Common myeloid progenitor, CD34-positive (primary cell): ENCODE measurements around the gene PHKG1. TPM values are rescaled to one million over a fixed set of nuclear protein-coding genes. Genes with fewer than 3 reads are reported as not detected.
"Not testable (repeated sequence)": the region's sequence is repeated elsewhere in the genome, so short reads cannot be mapped to it uniquely, and the experiment has no call there.

Experiments used
- CTCF ChIA-PET: fragments of 350-600 bp; sonication (Branson Sonifier 250); formaldehyde crosslinking; loops from one replicate; lab custom pipeline; 2021; ENCODE audit warnings: antibody characterized with exemption; lab: Charles Lee
- POLR2A ChIA-PET: fragments of 350-600 bp; sonication (Branson Sonifier 250); formaldehyde crosslinking; loops from one replicate; lab custom pipeline; 2021; ENCODE audit warnings: antibody characterized with exemption; lab: Charles Lee
- DNase-seq, 3 donors: peaks; one replicate each; pipeline versions ENCODE4 v3.0.0 to v3.0.0-alpha.2; 2013
- H3K27ac ChIP-seq, 2 experiments: 1 replicate in 1 of 2; 2 replicates in 1 of 2; pipeline ENCODE4 v1.7.0; 2013; ENCODE audit warnings: inconsistent platforms in 2 of 2, low read length in 2 of 2, mild to moderate bottlenecking in 2 of 2, low read depth in 1 of 2, moderate library complexity in 1 of 2; ENCODE audit not compliant: severe bottlenecking in 2 of 2, insufficient read depth in 1 of 2, poor library complexity in 1 of 2
- H3K27me3 ChIP-seq, 5 experiments: replicated peaks in 2 of 5; 1 replicate in 3 of 5; 2 replicates in 2 of 5; pipeline versions ENCODE4 v1.6.1 to v1.7.0; 2013; ENCODE audit warnings: low read length in 4 of 5, mild to moderate bottlenecking in 2 of 5, moderate library complexity in 2 of 5, inconsistent platforms in 1 of 5; ENCODE audit not compliant: insufficient read depth in 5 of 5, control insufficient read depth in 4 of 5
- H3K36me3 ChIP-seq, 4 experiments: 1 replicate in 2 of 4; 2 replicates in 2 of 4; pipeline versions ENCODE4 v1.6.1 to v1.7.0; 2013; ENCODE audit warnings: low read length in 3 of 4, control low read depth in 1 of 4, mild to moderate bottlenecking in 1 of 4; ENCODE audit not compliant: control insufficient read depth in 4 of 4, insufficient read depth in 4 of 4
- H3K4me1 ChIP-seq, 4 experiments: 1 replicate in 3 of 4; 2 replicates in 1 of 4; pipeline versions ENCODE4 v1.6.1 to v1.7.1; 2013; ENCODE audit warnings: low read length in 3 of 4, mild to moderate bottlenecking in 3 of 4, control low read depth in 1 of 4, inconsistent platforms in 1 of 4, moderate library complexity in 1 of 4; ENCODE audit not compliant: control insufficient read depth in 4 of 4, insufficient read depth in 4 of 4; ENCODE audit errors: control extremely low read depth in 1 of 4
- H3K4me3 ChIP-seq, 7 experiments: 1 replicate in 4 of 7; 2 replicates in 3 of 7; pipeline versions ENCODE4 v1.5.1 to v1.7.0; 2013; ENCODE audit warnings: mild to moderate bottlenecking in 7 of 7, low read length in 6 of 7, moderate library complexity in 6 of 7, inconsistent platforms in 2 of 7, low read depth in 2 of 7, control low read depth in 1 of 7; ENCODE audit not compliant: insufficient read depth in 4 of 7, control insufficient read depth in 1 of 7; ENCODE audit errors: extremely low read depth in 1 of 7
- H3K9me3 ChIP-seq, 5 experiments: 1 replicate in 4 of 5; 2 replicates in 1 of 5; pipeline versions ENCODE4 v1.6.1 to v1.7.1; 2013; ENCODE audit warnings: low read length in 4 of 5, mild to moderate bottlenecking in 2 of 5, inconsistent platforms in 1 of 5, low read depth in 1 of 5, moderate library complexity in 1 of 5; ENCODE audit not compliant: control insufficient read depth in 4 of 5, insufficient read depth in 2 of 5; ENCODE audit errors: control extremely low read depth in 1 of 5
- WGBS: methylation state at CpG from one replicate; pipeline ENCODE4 v1.1.5; 2013; ENCODE audit not compliant: insufficient coverage; 5-methylcytosine and 5-hydroxymethylcytosine counted together
- polyA plus RNA-seq: library from polyadenylated mRNA; unstranded; fragments of 120-200 nt; gene quantifications from one replicate; pipeline ENCODE4 v1.2.1, GENCODE V29; 2013

PHKG1 gene
- polyA plus RNA-seq: 1.2 TPM

- Histone ChIP-seq H3K9me3 (no peaks in the 10 kb centered on the region), H3K27ac (no peak within 1 kb of the TSS), H3K36me3 (peaks cover 0 to 6% (median 2%) of the 10 kb centered on the region in 4 experiments), H3K4me1 (peaks cover 0 to 3% (median 0%) of the 10 kb centered on the region in 4 experiments), H3K27me3 (no peaks in the 10 kb centered on the region), H3K4me3 (no peak within 1 kb of the TSS)
- no peak for DNase-seq
- POLR2A ChIA-PET: no interaction called here
- CTCF ChIA-PET: interaction anchor here (0.5 to 2.6 kb wide), 3 partner anchors 9 to 99 kb away, joined by 3 to 8 read pairs (median 4); no protein-coding TSS in a partner anchor
- 91% methylated on average over 11 of the region's 19 CpGs for WGBS
These were observed at the start of gene PHKG1 for GRCh38 chr7:56092789-56093531. Gene PHKG1 (minus strand): TSS chr7:56092952. CDS start chr7:56088941, 4,011 bp downstream.

- H3K27ac ChIP-seq, H3K36me3 ChIP-seq, CTCF ChIA-PET, POLR2A ChIA-PET, H3K9me3 ChIP-seq, H3K27me3 ChIP-seq, H3K4me1 ChIP-seq, H3K4me3 ChIP-seq, DNase-seq: not testable (repeated sequence)
- WGBS: 83% methylated on average over 1 of the region's 2 CpGs
These were observed 38.3 kb upstream of the PHKG1 start for GRCh38 chr7:56131062-56131461.

GRCh38 chr7:56127241-56127975, 34.7 kb upstream of the PHKG1 start:
- Histone ChIP-seq H3K9me3 (peaks cover 0 to 2% (median 0%) of the 10 kb centered on the region in 5 experiments), H3K36me3 (no peaks in the 10 kb centered on the region), H3K27ac (no peak overlapping the region), H3K27me3 (no peaks in the 10 kb centered on the region), H3K4me3 (no peak overlapping the region), H3K4me1 (no peaks in the 10 kb centered on the region)
- 90% methylated on average over 4 of the region's 7 CpGs for WGBS
- ChIA-PET POLR2A (no interaction called here), CTCF (no interaction called here)
- no peak for DNase-seq

- 91% methylated on average over 5 of the region's 8 CpGs for WGBS
- Histone ChIP-seq H3K27ac (no peak overlapping the region), H3K36me3 (no peaks in the 10 kb centered on the region), H3K4me3 (no peak overlapping the region), H3K4me1 (no peaks in the 10 kb centered on the region), H3K27me3 (no peaks in the 10 kb centered on the region), H3K9me3 (peaks cover 0 to 2% (median 0%) of the 10 kb centered on the region in 5 experiments)
- ChIA-PET CTCF (interaction anchor here (0.9 kb wide), 1 partner anchor 22 kb away, joined by 3 read pairs; no protein-coding TSS in a partner anchor), POLR2A (no interaction called here)
- DNase-seq: no peak
These were observed 33.1 kb upstream of the PHKG1 start for GRCh38 chr7:56125831-56126230.

GRCh38 chr7:56124981-56125380, 32.2 kb upstream of the PHKG1 start:
- no peaks in the 10 kb centered on the region for H3K36me3 ChIP-seq
- 88% methylated on average over 5 of the region's 6 CpGs for WGBS
- POLR2A ChIA-PET: no interaction called here

GRCh38 chr7:56121440-56121839, 28.7 kb upstream of the PHKG1 start:
- WGBS: 94% methylated on average over 6 of the region's 6 CpGs
- no peak for DNase-seq
- peaks cover 0 to 8% (median 2%) of the 10 kb centered on the region in 5 experiments for H3K9me3 ChIP-seq
- POLR2A ChIA-PET: no interaction called here
- no peak overlapping the region for H3K4me3 ChIP-seq
- H3K4me1 ChIP-seq: no peaks in the 10 kb centered on the region
- H3K36me3 ChIP-seq: no peaks in the 10 kb centered on the region
- H3K27ac ChIP-seq: no peak overlapping the region
- peaks cover 0 to 7% (median 5%) of the 10 kb centered on the region in 5 experiments for H3K27me3 ChIP-seq
- CTCF ChIA-PET: no interaction called here

More at GRCh38 chr7:56124981-56125380, 32.2 kb upstream of the PHKG1 start:
- Histone ChIP-seq H3K9me3 (no peaks in the 10 kb centered on the region), H3K27me3 (no peaks in the 10 kb centered on the region), H3K4me1 (no peaks in the 10 kb centered on the region), H3K27ac (no peak overlapping the region), H3K4me3 (no peak overlapping the region)
- CTCF ChIA-PET: interaction anchor here (1.3 kb wide), 1 partner anchor 50 kb away, joined by 4 read pairs; no protein-coding TSS in a partner anchor
- no peak for DNase-seq
